RWPE2 (cell line): Measurements from ENCODE around the gene INPP5A.

Experiments
- ATAC-seq: fragments of 200-7000 bp; cut with Tn5 transposase; 3 replicates; pipeline ENCODE4 v1.9.1; 2021; ENCODE audit warnings: low read depth
- DNase-seq: peaks from one replicate; pipeline ENCODE4 v3.0.0-alpha.2; 2020; ENCODE audit warnings: low spot score
- H3K27ac ChIP-seq: fragments of 450-650 bp; 2 replicates; pipeline ENCODE4 v1.5.1; 2017; ENCODE audit warnings: mild to moderate bottlenecking; ENCODE audit not compliant: poor library complexity, severe bottlenecking
- H3K27me3 ChIP-seq: fragments of 250-450 bp; sonication (Bioruptor Pico); 2 replicates; pipeline ENCODE4 v1.5.1; 2021; ENCODE audit warnings: mild to moderate bottlenecking, moderate library complexity; ENCODE audit not compliant: insufficient read depth, poor library complexity, severe bottlenecking
- H3K36me3 ChIP-seq: fragments of 250-450 bp; sonication (Bioruptor Pico); 2 replicates; pipeline ENCODE4 v1.5.1; 2020; ENCODE audit warnings: low read depth, mild to moderate bottlenecking, moderate library complexity
- H3K4me1 ChIP-seq: fragments of 250-450 bp; sonication (Bioruptor Pico); 2 replicates; pipeline ENCODE4 v1.5.1; 2021; ENCODE audit warnings: mild to moderate bottlenecking, moderate library complexity; ENCODE audit not compliant: insufficient read depth, poor library complexity, severe bottlenecking
- H3K4me3 ChIP-seq: fragments of 250-450 bp; sonication (Bioruptor Pico); 2 replicates; pipeline ENCODE4 v1.5.1; 2021; ENCODE audit warnings: mild to moderate bottlenecking, moderate library complexity; ENCODE audit not compliant: severe bottlenecking
- H3K9me3 ChIP-seq: fragments of 250-450 bp; sonication (Bioruptor Pico); 2 replicates; pipeline ENCODE4 v1.5.1; 2021; ENCODE audit warnings: mild to moderate bottlenecking, moderate library complexity; ENCODE audit not compliant: severe bottlenecking
- TF ChIP-seq, protein P1 (sequence below): fragments of 450-650 bp; IDR thresholded peaks from one replicate; pipeline ENCODE4 v1.5.1; 2017; ENCODE audit warnings: mild to moderate bottlenecking, moderate library complexity; ENCODE audit not compliant: poor library complexity, severe bottlenecking

INPP5A gene

DNA sequence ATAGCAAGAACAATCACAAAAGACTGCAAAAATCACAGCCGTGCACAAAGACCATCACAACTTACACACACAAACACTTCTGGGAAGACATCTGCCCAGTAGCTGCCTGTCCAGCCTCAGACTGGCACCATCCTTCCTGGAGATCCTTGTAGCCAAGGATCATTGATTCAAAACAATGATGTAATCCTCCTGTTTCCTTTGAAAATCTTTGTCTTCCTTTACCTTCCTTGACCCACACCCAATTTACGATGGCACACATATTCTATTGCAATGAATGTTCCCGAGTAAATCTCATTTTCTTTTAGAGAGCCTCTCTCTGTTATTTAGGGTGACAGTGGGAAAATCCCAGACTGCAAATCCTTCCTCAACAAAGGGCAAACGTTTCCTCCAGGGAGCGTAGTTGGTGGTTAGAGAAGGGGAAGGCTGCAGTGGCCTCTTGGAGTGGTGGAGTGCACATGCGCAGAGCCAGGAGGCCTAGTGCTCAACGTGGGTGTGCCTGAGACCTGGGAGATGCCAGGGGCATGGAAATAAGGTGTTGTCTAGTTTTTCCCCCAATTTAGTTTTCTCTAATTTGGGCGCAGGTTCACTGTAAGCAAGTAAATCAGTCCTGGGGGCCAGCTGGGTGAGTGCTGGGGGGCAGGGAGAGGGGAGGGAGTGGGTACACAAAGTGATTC lies 3.1 kb upstream of the INPP5A start:
- Histone ChIP-seq H3K36me3 (no peaks in the 10 kb centered on the region), H3K4me3 (no peak overlapping the region), H3K27me3 (no peaks in the 10 kb centered on the region), H3K27ac (peak overlapping the region; percentile 94), H3K4me1 (peaks cover 14% of the 10 kb centered on the region), H3K9me3 (peaks cover 10% of the 10 kb centered on the region)
- ATAC-seq (no peak), DNase-seq (no peak)
- TF ChIP-seq, protein P1, sequence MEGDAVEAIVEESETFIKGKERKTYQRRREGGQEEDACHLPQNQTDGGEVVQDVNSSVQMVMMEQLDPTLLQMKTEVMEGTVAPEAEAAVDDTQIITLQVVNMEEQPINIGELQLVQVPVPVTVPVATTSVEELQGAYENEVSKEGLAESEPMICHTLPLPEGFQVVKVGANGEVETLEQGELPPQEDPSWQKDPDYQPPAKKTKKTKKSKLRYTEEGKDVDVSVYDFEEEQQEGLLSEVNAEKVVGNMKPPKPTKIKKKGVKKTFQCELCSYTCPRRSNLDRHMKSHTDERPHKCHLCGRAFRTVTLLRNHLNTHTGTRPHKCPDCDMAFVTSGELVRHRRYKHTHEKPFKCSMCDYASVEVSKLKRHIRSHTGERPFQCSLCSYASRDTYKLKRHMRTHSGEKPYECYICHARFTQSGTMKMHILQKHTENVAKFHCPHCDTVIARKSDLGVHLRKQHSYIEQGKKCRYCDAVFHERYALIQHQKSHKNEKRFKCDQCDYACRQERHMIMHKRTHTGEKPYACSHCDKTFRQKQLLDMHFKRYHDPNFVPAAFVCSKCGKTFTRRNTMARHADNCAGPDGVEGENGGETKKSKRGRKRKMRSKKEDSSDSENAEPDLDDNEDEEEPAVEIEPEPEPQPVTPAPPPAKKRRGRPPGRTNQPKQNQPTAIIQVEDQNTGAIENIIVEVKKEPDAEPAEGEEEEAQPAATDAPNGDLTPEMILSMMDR = no peak

DNA sequence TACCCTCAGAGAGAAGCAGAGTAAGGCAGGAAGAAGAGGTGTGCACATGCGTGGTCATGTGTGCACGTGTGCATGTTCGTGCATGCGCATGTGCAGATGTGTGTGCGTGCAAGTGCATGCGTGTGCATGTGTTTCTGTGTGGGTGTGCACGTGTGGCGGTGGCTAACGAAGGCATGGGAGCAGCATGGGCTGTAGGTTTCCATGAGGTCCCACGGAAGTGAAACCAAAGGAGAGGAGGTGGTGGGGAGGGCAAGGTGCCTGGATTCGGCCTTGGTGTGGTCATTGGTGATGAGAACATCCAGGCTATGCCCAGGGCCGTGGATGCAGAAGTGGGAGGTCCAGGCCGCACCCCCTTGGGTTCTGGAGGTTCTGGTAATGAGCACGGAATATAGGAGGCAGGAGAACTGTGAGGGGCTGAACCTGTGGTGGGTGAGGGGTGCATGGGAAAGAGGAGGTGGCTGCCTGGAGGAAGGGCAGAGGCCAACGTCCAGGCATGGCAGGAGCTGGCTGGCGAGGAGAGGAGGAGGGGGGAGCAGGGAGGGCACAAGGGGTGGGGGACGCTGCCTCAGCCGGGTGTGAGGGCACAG lies 2.4 kb upstream of the INPP5A start:
- DNase-seq = peak; percentile 45
- no peaks in the 10 kb centered on the region for H3K27me3 ChIP-seq
- peaks cover 10% of the 10 kb centered on the region for H3K9me3 ChIP-seq
- no peak for ATAC-seq
- H3K27ac ChIP-seq = peak overlapping the region; percentile 94
- no peaks in the 10 kb centered on the region for H3K36me3 ChIP-seq
- TF ChIP-seq, protein P1 = no peak
- peaks cover 14% of the 10 kb centered on the region for H3K4me1 ChIP-seq
- H3K4me3 ChIP-seq = no peak overlapping the region

DNA sequence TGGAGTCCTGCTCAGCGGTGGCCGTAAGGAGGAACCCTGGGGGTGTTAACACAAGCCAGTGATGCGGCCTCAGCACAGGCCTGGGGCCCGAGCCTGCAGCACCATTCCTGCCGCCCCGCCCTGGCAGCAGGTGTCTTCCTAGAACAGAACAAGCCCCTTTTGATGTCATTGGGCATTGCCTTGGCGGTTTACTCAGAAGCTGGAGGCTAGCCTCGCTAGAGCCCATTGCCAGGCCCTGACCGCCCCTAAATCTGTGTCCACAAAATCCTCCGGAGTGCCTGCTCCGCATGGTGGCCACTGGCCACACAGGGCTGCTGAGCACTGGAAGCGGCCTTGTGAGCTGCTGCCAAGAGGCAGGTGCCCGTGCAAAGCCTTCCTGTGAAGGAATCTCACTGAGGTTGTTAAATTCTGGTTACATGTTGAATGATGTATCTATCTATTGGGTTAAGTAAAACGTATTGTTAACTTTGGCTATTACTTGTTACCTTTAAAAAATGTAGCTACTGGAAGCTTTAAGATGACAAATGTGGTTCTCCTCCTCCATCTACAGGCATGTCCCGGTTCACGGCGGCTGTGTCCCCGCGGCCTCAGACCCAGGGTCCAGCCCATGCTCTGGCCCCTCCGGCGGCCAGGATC lies 1.2 kb upstream of the INPP5A start:
- Histone ChIP-seq H3K4me3 (peak overlapping the region; percentile 66), H3K27ac (peak overlapping the region; percentile 53), H3K9me3 (peaks cover 4% of the 10 kb centered on the region), H3K27me3 (no peaks in the 10 kb centered on the region), H3K36me3 (no peaks in the 10 kb centered on the region), H3K4me1 (peaks cover 14% of the 10 kb centered on the region)
- DNase-seq = peak; percentile 56
- ATAC-seq = peak; percentile 1; the same call in 2 of the 3 replicates
- TF ChIP-seq, protein P1 = no peak

DNA sequence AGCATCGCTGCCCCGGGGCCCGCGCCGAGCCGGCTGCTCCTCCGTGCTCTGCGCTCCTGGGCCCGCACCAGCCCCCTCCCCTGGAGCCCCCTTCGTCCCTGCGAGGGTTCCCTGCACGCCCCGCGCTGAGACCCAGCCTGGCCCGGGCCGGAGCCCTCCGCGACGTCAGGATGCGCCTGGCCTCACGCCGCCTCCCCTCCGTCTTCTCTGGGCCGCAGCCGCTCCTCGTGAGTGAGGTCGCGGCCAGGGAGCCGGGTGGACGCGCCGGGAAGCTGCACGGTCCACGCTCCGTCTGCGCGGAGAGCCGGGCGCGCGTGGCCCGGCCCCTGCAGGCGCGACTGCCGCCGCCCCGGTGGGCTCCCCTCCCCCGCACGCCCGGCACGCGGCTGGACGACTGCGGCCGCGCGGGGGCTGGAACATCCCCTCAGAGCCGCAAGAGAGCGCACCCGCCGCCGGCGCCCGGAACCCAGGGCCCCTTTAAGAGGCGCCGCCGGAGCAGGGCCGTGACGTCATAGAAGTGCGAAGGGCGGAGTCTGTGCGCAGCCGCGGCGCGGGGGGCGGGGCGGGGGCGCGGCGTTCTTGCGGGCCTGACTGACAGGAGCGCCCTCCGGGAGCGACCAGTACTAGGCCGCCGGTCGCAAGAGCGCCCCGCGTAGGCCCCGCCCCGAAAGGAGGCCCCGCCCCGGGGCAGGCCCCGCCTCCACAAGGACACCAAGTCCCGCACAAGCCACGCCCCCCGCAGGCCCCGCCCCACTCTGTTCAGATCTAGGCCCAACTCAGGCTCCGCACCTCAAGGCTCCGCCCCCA lies 507 bp upstream of the INPP5A start:
- peak; percentile 100 for DNase-seq
- ATAC-seq = peak; percentile 67
- TF ChIP-seq, protein P1 = peak; percentile 44
- peaks cover 14% of the 10 kb centered on the region for H3K4me1 ChIP-seq
- H3K36me3 ChIP-seq = no peaks in the 10 kb centered on the region
- H3K9me3 ChIP-seq = no peaks in the 10 kb centered on the region
- peak overlapping the region; percentile 66 for H3K4me3 ChIP-seq
- peak overlapping the region; percentile 53 for H3K27ac ChIP-seq
- no peaks in the 10 kb centered on the region for H3K27me3 ChIP-seq
